ENCODE data around the gene CTSH. TPM values are rescaled to one million over a fixed set of nuclear protein-coding genes. Genes with fewer than 3 reads are reported as not detected.

The CTSH gene
- total and polyA plus RNA-seq, 2 of the 13 experiments (the other 11 are each of a cell fraction or from before 2014, with no cell fraction given) = 265 to 653 TPM

DNA sequence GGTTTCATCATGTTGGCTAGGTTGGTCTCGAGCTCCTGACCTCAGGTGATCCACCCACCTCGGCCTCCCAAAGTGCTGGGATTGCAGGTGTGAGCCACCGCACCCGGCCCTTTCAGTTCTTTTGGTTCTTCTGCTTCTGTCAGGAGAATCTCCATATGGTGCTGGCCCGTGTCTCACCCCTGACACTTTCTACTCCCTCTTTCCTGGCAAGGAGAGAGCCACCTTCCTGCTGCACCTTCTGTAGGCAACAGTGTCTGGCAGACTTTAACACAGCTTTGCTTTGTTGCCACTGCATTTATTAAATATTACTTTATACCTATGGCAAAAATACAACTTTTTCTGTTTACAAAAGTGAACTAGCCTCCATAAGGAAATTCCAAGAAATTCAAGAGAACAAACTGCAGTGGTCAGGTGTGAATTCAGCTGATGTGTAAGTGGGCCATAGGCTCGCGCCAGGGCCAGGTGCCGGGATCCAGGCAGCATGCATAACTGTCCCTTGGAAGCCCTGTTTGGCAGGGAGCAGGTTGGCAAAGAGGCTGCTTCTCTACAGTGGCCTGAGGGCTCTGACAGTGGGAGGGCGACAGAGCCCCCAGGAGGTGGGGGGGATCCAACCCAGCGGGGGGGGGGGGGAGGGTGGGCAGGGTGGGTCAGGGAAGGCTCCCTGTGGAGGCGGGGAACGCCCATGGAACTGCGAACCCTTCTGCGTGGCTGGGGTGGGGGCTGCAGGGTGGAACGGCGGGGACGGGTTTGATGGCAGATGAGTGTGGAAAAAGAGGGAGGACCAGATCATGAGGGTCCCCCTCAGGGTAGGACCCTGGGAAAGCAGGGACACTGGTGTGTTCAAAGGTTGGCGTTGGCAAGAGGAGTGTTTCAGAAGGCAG, 21.1 kb downstream of the CTSH start:
- in situ Hi-C loops (cut with HindIII; ENCODE audit: extremely low pct_ligation_motif_present, low pct_unique_long_range_greater_than_20kb) (no loop called here), intact Hi-C loops (cut with micrococcal nuclease; ENCODE audit: unreplicated experiment) (no loop called here)
- H3K27me3 ChIP-seq (ENCODE audit: control insufficient read depth in 1 of 2, insufficient read depth in 2 of 2, low read length in 2 of 2) = no peaks in the 10 kb centered on the region
- H3K36me3 ChIP-seq (replicated peaks in 1 of 2; ENCODE audit: control insufficient read depth in 1 of 2, insufficient read depth in 2 of 2, low read length in 2 of 2) = peaks cover 26 to 66% of the 10 kb centered on the region in 2 experiments; a peak in 4 of 5 replicates
- H3K27ac ChIP-seq (ENCODE audit: extremely low read length, insufficient read depth, low read length) = no peak overlapping the region
- no peaks in the 10 kb centered on the region for H3K9me3 ChIP-seq (ENCODE audit: low read length)
- H4K20me1 ChIP-seq (ENCODE audit: insufficient read depth, low read length) = no peaks in the 10 kb centered on the region
- ChIA-PET POLR2A (no interaction called here), CTCF (ENCODE audit: low intra/inter-chr PET ratio, low total read pairs) (no interaction called here)
- DNase-seq (ENCODE audit: low spot score) (no peak), ATAC-seq (no peak), FAIRE-seq (no peak)
- H3K9ac ChIP-seq (ENCODE audit: insufficient read depth, low read depth, low read length) = no peak overlapping the region
- no peaks in the 10 kb centered on the region for H3K79me2 ChIP-seq (ENCODE audit: insufficient read depth, low read length)
- H3K4me2 ChIP-seq (ENCODE audit: low read depth, low read length) = no peak overlapping the region
- no peak for TF ChIP-seq ZNF749 (CRISPR knock-in tag; IDR thresholded peaks at IDR 0.05; ENCODE audit: borderline replicate concordance)
- no peak overlapping the region for H2AFZ ChIP-seq (ENCODE audit: low read length)
- WGBS (ENCODE audit: low lambda C conversion rate) = 97% methylated on average over 18 of the region's 18 CpGs
- no peak overlapping the region for H3K4me3 ChIP-seq (replicated peaks in 1 of 3; ENCODE audit: insufficient read depth in 1 of 3, low read depth in 2 of 3, low read length in 3 of 3)
- no TSS peak for BruUV-seq (replicated peaks)
- no peaks in the 10 kb centered on the region for H3K4me1 ChIP-seq (ENCODE audit: insufficient read depth, low read length)

DNA sequence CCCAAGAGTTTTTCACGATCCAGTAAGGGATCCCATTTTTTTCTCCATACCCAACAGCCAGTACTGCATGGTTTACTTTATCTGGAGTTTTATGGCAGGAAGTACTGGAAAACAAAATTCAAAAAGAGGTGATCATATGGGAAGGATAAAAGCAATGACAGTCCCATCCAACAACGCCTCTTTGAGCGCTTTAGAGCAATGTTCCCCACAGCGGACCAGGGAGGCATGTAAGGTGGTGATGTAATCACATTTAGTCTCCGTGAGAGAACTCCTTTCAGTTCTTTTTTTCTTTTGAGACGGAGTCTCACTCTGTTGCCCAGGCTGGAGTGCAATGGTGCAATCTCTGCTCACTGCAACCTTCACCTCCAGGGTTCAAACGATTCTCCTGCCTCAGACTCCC, 21.8 kb downstream of the CTSH start:
- no peak overlapping the region for H2AFZ ChIP-seq (ENCODE audit: low read length)
- intact Hi-C loops (cut with micrococcal nuclease; ENCODE audit: unreplicated experiment) (no loop called here), in situ Hi-C loops (cut with HindIII; ENCODE audit: extremely low pct_ligation_motif_present, low pct_unique_long_range_greater_than_20kb) (no loop called here)
- no peak overlapping the region for H3K27ac ChIP-seq (ENCODE audit: extremely low read length, insufficient read depth, low read length)
- H3K4me1 ChIP-seq (ENCODE audit: insufficient read depth, low read length) = no peaks in the 10 kb centered on the region
- DNase-seq (ENCODE audit: low spot score) (no peak), ATAC-seq (no peak), FAIRE-seq (no peak)
- WGBS (ENCODE audit: low lambda C conversion rate) = 98% methylated on average over 7 of the region's 7 CpGs
- no peaks in the 10 kb centered on the region for H3K27me3 ChIP-seq (ENCODE audit: control insufficient read depth in 1 of 2, insufficient read depth in 2 of 2, low read length in 2 of 2)
- no peaks in the 10 kb centered on the region for H3K9me3 ChIP-seq (ENCODE audit: low read length)
- no peak overlapping the region for H3K4me2 ChIP-seq (ENCODE audit: low read depth, low read length)
- H3K79me2 ChIP-seq (ENCODE audit: insufficient read depth, low read length) = no peaks in the 10 kb centered on the region
- H3K36me3 ChIP-seq (replicated peaks in 1 of 2; ENCODE audit: control insufficient read depth in 1 of 2, insufficient read depth in 2 of 2, low read length in 2 of 2) = peaks cover 26 to 65% of the 10 kb centered on the region in 2 experiments; a peak in 4 of 5 replicates
- no peaks in the 10 kb centered on the region for H4K20me1 ChIP-seq (ENCODE audit: insufficient read depth, low read length)
- POLR2A ChIA-PET = no interaction called here
- H3K4me3 ChIP-seq (replicated peaks in 1 of 3; ENCODE audit: insufficient read depth in 1 of 3, low read depth in 2 of 3, low read length in 3 of 3) = no peak overlapping the region
- no TSS peak for BruUV-seq (replicated peaks)
- no peak overlapping the region for H3K9ac ChIP-seq (ENCODE audit: insufficient read depth, low read depth, low read length)
- CTCF ChIA-PET (ENCODE audit: low intra/inter-chr PET ratio, low total read pairs) = no interaction called here
- TF ChIP-seq, protein P1, sequence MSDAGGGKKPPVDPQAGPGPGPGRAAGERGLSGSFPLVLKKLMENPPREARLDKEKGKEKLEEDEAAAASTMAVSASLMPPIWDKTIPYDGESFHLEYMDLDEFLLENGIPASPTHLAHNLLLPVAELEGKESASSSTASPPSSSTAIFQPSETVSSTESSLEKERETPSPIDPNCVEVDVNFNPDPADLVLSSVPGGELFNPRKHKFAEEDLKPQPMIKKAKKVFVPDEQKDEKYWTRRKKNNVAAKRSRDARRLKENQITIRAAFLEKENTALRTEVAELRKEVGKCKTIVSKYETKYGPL (CRISPR knock-in tag; IDR thresholded peaks at IDR 0.05) = no peak
- TF ChIP-seq ZNF75D (CRISPR knock-in tag; IDR thresholded peaks at IDR 0.05; ENCODE audit: borderline replicate concordance) (no peak), ZC3H4 (CRISPR knock-in tag; IDR thresholded peaks at IDR 0.05; ENCODE audit: borderline replicate concordance) (no peak), SRF (IDR thresholded peaks at IDR 0.05; ENCODE audit: low read depth, low read length) (no peak), ZNF850 (CRISPR knock-in tag; conservative IDR thresholded peaks at IDR 0.05) (no peak), ZNF180 (CRISPR knock-in tag; IDR thresholded peaks at IDR 0.05; ENCODE audit: borderline replicate concordance, low read depth) (no peak), ZNF550 (CRISPR knock-in tag; IDR thresholded peaks at IDR 0.05; ENCODE audit: borderline replicate concordance) (no peak), RORA (CRISPR knock-in tag; IDR thresholded peaks at IDR 0.05) (no peak), POLR2AphosphoS5 (IDR thresholded peaks at IDR 0.05; ENCODE audit: low read depth, low read length) (no peak), MIER3 (CRISPR knock-in tag; IDR thresholded peaks at IDR 0.05; ENCODE audit: borderline replicate concordance) (no peak), ARID2 (CRISPR knock-in tag; IDR thresholded peaks at IDR 0.05; ENCODE audit: borderline replicate concordance) (no peak)
